Measurements from ENCODE around the gene CDH15.
"Not testable (repeated sequence)": the region's sequence is repeated elsewhere in the genome, so short reads cannot be mapped to it uniquely, and the experiment has no call there.

CDH15 gene

GRCh38 chr16:89159066-89159849, 12.3 kb upstream of the CDH15 start:
- WGBS, 2 experiments (ENCODE audit: insufficient coverage in 2 of 2): 91 to 93% methylated on average over 43 to 48 of the region's 48 CpGs
- H3K27ac ChIP-seq (ENCODE audit: low read depth, low read length, severe bottlenecking): no peak overlapping the region
- H3K36me3 ChIP-seq (ENCODE audit: control insufficient read depth, insufficient read depth, low read length): no peaks in the 10 kb centered on the region
- H3K9me3 ChIP-seq (ENCODE audit: control insufficient read depth, low read length): peaks cover 7% of the 10 kb centered on the region
- H3K4me1 ChIP-seq (ENCODE audit: control insufficient read depth, insufficient read depth, low read length, poor library complexity, severe bottlenecking): no peaks in the 10 kb centered on the region
- H3K4me3 ChIP-seq (ENCODE audit: extremely low read depth, insufficient read depth, low read length, poor library complexity, severe bottlenecking): no peak overlapping the region

GRCh38 chr16:89159850-89160354, 11.6 kb upstream of the CDH15 start:
- no peaks in the 10 kb centered on the region for H3K36me3 ChIP-seq (ENCODE audit: control insufficient read depth, insufficient read depth, low read length)
- no peak overlapping the region for H3K27ac ChIP-seq (ENCODE audit: low read depth, low read length, severe bottlenecking)
- peaks cover 7% of the 10 kb centered on the region for H3K9me3 ChIP-seq (ENCODE audit: control insufficient read depth, low read length)
- WGBS, 2 experiments (ENCODE audit: insufficient coverage in 2 of 2): 88 to 94% methylated on average over 17 to 20 of the region's 20 CpGs
- H3K4me3 ChIP-seq (ENCODE audit: extremely low read depth, insufficient read depth, low read length, poor library complexity, severe bottlenecking): no peak overlapping the region
- no peaks in the 10 kb centered on the region for H3K4me1 ChIP-seq (ENCODE audit: control insufficient read depth, insufficient read depth, low read length, poor library complexity, severe bottlenecking)

- WGBS, 2 experiments (ENCODE audit: insufficient coverage in 2 of 2): 93 to 95% methylated on average over 26 to 29 of the region's 29 CpGs
- Histone ChIP-seq H3K4me1 (ENCODE audit: control insufficient read depth, insufficient read depth, low read length, poor library complexity, severe bottlenecking) (no peaks in the 10 kb centered on the region), H3K4me3 (ENCODE audit: extremely low read depth, insufficient read depth, low read length, poor library complexity, severe bottlenecking) (no peak overlapping the region), H3K9me3 (ENCODE audit: control insufficient read depth, low read length) (peaks cover 7% of the 10 kb centered on the region), H3K27ac (ENCODE audit: low read depth, low read length, severe bottlenecking) (no peak overlapping the region), H3K36me3 (ENCODE audit: control insufficient read depth, insufficient read depth, low read length) (no peaks in the 10 kb centered on the region)
Observed at GRCh38 chr16:89160977-89161701, 10.4 kb upstream of the CDH15 start.

DNA sequence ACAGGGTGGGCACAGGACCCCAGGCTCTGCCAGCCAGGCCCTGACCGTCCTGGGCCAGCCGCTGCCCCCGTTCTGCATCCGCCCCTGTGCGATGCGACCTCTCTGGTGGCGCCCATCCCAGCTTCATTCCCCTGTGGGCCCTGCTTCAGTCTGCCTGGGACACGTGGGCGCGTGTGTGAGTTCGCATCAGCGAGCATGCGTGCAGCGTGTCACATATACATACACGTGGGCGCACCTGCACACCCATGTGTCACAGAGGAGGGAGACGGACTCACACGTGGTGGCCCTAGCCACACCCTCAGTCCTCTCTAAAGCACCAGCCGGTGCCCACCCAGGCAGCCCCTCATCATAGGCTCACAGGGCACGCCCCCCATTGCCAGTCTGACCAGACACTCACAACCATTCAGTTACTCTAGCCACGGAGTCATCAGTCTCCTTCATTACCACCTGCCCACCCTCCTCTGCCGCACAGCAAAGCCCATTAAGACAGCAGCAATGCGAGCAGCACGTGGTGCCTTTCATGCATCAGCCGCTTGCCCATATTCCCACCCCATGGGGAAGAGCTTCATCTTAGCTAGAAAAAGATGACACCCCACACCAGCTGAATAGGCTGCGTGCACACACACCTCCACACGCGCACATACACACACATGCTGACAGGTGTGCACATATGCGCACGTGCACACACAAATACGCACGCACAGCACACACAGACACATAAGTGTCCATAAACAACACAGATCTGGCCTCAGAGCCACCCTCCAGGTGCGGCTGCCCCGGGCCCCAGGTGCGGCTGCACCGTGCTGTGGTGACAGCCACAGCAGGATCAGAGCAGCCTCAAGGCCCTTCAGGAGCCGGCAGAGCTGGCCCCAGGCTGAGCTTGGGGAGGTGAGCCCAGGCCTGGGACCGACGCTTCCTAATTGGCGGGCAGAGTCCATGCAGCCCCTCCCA, 9.5 kb upstream of the CDH15 start:
- no peak overlapping the region for H3K4me3 ChIP-seq (ENCODE audit: extremely low read depth, insufficient read depth, low read length, poor library complexity, severe bottlenecking)
- peaks cover 7% of the 10 kb centered on the region for H3K9me3 ChIP-seq (ENCODE audit: control insufficient read depth, low read length)
- no peaks in the 10 kb centered on the region for H3K4me1 ChIP-seq (ENCODE audit: control insufficient read depth, insufficient read depth, low read length, poor library complexity, severe bottlenecking)
- no peak overlapping the region for H3K27ac ChIP-seq (ENCODE audit: low read depth, low read length, severe bottlenecking)
- no peaks in the 10 kb centered on the region for H3K36me3 ChIP-seq (ENCODE audit: control insufficient read depth, insufficient read depth, low read length)
- WGBS, 2 experiments (ENCODE audit: insufficient coverage in 2 of 2): 92 to 95% methylated on average over 32 to 40 of the region's 40 CpGs

DNA sequence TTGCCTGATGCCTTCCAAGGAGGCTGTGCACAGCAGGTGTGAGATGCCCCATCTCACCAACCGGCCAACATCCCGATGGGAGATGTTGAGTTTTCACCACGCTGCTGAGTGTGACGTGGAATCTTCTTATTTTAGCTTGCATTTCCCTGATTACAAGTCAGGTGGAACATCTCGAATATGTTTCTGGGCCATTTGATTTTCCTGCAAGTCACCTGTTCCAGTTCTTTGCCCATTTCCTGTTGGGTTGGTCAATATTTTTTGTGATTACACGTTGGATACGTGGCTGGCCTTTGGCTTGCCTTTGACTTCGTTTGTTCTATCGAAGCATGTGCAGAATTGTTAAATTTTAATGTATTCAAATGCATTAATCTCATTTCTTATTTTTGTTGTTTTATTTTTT, 8.3 kb upstream of the CDH15 start:
- Histone ChIP-seq H3K9me3 (ENCODE audit: control insufficient read depth, low read length) (no peaks in the 10 kb centered on the region), H3K4me1 (ENCODE audit: control insufficient read depth, insufficient read depth, low read length, poor library complexity, severe bottlenecking) (no peaks in the 10 kb centered on the region), H3K27ac (ENCODE audit: low read depth, low read length, severe bottlenecking) (no peak overlapping the region), H3K36me3 (ENCODE audit: control insufficient read depth, insufficient read depth, low read length) (no peaks in the 10 kb centered on the region), H3K4me3 (ENCODE audit: extremely low read depth, insufficient read depth, low read length, poor library complexity, severe bottlenecking) (no peak overlapping the region)
- 96 to 97% methylated on average over 5 to 6 of the region's 9 CpGs for WGBS, 2 experiments (ENCODE audit: insufficient coverage in 2 of 2)

DNA sequence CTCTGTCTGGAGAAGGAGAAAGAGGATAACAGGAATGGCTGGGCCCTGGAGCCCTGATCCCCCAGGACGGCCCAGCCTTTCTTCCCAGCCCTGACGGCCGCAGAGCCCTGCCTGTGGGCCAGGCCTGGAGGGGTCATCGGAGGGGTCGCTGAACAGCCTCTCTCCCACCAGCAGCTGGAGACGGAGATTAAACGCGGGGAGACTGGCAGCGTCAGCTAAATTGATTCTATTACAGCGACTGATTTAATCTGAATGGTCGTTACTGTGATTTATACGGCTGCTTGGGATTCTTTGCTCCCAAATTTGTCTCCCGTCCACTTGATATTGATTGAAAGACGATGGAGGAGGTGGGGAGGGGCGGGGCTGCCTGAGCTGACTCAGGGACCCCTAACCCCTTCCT, 7.1 kb upstream of the CDH15 start:
- Histone ChIP-seq H3K27ac (ENCODE audit: low read depth, low read length, severe bottlenecking) (no peak overlapping the region), H3K36me3 (ENCODE audit: control insufficient read depth, insufficient read depth, low read length) (no peaks in the 10 kb centered on the region), H3K4me3 (ENCODE audit: extremely low read depth, insufficient read depth, low read length, poor library complexity, severe bottlenecking) (no peak overlapping the region), H3K4me1 (ENCODE audit: control insufficient read depth, insufficient read depth, low read length, poor library complexity, severe bottlenecking) (no peaks in the 10 kb centered on the region), H3K9me3 (ENCODE audit: control insufficient read depth, low read length) (no peaks in the 10 kb centered on the region)
- WGBS, 2 experiments (ENCODE audit: insufficient coverage in 2 of 2): 70 to 87% methylated on average over 10 to 14 of the region's 15 CpGs

- H3K36me3 ChIP-seq (ENCODE audit: control insufficient read depth, insufficient read depth, low read length): no peaks in the 10 kb centered on the region
- 94 to 95% methylated on average over 11 of the region's 20 CpGs for WGBS, 2 experiments (ENCODE audit: insufficient coverage in 2 of 2)
- H3K4me1 ChIP-seq (ENCODE audit: control insufficient read depth, insufficient read depth, low read length, poor library complexity, severe bottlenecking): no peaks in the 10 kb centered on the region
- H3K9me3 ChIP-seq (ENCODE audit: control insufficient read depth, low read length): no peaks in the 10 kb centered on the region
- no peak overlapping the region for H3K4me3 ChIP-seq (ENCODE audit: extremely low read depth, insufficient read depth, low read length, poor library complexity, severe bottlenecking)
- no peak overlapping the region for H3K27ac ChIP-seq (ENCODE audit: low read depth, low read length, severe bottlenecking)
Observed at GRCh38 chr16:89164847-89165680, 6.5 kb upstream of the CDH15 start.

GRCh38 chr16:89165681-89165979, 5.9 kb upstream of the CDH15 start:
- not testable (repeated sequence) for H3K9me3 ChIP-seq (ENCODE audit: control insufficient read depth, low read length); H3K27ac ChIP-seq (ENCODE audit: low read depth, low read length, severe bottlenecking)
- 89% methylated on average over 3 of the region's 10 CpGs; no CpG with 5 or more reads in 1 of the 2 experiments for WGBS, 2 experiments (ENCODE audit: insufficient coverage in 2 of 2)

GRCh38 chr16:89166696-89167424, 4.7 kb upstream of the CDH15 start:
- Histone ChIP-seq H3K9me3 (ENCODE audit: control insufficient read depth, low read length) (no peaks in the 10 kb centered on the region), H3K4me3 (ENCODE audit: extremely low read depth, insufficient read depth, low read length, poor library complexity, severe bottlenecking) (no peak overlapping the region), H3K36me3 (ENCODE audit: control insufficient read depth, insufficient read depth, low read length) (no peaks in the 10 kb centered on the region), H3K27ac (ENCODE audit: low read depth, low read length, severe bottlenecking) (no peak overlapping the region), H3K4me1 (ENCODE audit: control insufficient read depth, insufficient read depth, low read length, poor library complexity, severe bottlenecking) (peaks cover under 1% of the 10 kb centered on the region)
- 74 to 78% methylated on average over 15 of the region's 18 CpGs for WGBS, 2 experiments (ENCODE audit: insufficient coverage in 2 of 2)

More at GRCh38 chr16:89165681-89165979, 5.9 kb upstream of the CDH15 start:
- H3K4me3 ChIP-seq (ENCODE audit: extremely low read depth, insufficient read depth, low read length, poor library complexity, severe bottlenecking); H3K36me3 ChIP-seq (ENCODE audit: control insufficient read depth, insufficient read depth, low read length); H3K4me1 ChIP-seq (ENCODE audit: control insufficient read depth, insufficient read depth, low read length, poor library complexity, severe bottlenecking): not testable (repeated sequence)
